AG10803 (cell line): ENCODE measurements around the gene SYNDIG1.

Source experiments
- DNase-seq: peaks from one replicate; pipeline ENCODE4 v3.0.0; 2010; ENCODE audit warnings: low read depth
- H3K4me3 ChIP-seq: 2 replicates; pipeline ENCODE4 v1.5.1; 2011; ENCODE audit warnings: mild to moderate bottlenecking, low read length, control low read depth
- CTCF ChIP-seq: conservative IDR thresholded peaks from 2 replicates; pipeline ENCODE4 v1.5.1; 2011; ENCODE audit warnings: mild to moderate bottlenecking, low read length, control low read depth, inconsistent platforms

SYNDIG1 gene

DNA sequence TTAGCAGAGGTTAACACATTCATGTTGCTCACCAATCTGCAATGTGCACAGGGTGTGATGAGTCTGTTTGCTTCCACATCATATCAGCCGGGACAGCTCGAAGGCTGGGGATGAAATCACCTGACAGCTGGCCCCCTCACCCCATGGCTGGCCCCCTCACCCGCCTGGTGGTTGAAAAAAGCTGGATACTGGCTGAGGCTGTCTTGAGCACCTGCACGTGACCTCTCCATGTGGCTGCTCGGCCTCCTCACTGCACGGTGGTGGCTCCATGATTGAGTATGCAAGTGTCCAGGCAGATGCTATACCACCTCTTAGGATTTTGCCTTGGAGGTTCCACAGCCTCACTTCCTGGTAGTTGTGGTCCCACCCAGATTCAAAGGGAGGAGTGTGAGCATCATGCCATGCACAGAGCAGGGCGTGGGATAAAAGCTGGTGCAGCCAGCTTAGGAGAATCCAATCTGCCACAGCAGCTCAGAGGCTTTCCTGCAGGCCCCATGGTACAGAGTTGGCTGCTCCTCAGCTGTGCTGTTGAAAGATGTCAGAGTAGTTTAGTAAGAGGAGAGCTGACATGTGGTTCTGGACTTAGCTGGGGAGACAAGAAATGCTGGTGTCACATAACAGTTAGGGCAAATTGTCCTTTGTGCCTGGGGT is 29.6 kb upstream of the SYNDIG1 start:
- no peak overlapping the region for H3K4me3 ChIP-seq
- no peak for DNase-seq
- no peak for TF ChIP-seq CTCF

- TF ChIP-seq CTCF, result no peak
- DNase-seq, result no peak
- H3K4me3 ChIP-seq, result no peak overlapping the region
Measured at GRCh38 chr20:24441661-24442060, 27.8 kb upstream of the SYNDIG1 start.

DNA sequence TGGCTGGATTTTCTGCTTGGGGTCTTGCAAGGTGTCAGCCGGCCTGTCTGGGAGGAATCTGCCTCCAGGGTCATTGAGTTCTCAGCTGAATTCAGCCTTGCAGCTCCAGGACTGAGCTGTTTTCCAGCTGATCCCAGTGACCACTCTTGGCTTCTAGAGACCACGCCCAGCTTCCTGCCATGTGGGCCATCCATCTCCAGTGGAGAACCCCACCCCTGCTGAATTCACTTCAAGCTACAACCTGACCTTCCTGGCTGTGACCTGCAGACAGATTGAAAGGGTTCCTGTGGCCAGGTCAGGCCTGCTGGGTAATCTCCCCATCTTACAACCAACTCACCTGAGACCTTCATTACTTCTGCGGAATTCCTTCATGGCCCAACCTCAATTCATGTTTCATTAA is 26.5 kb upstream of the SYNDIG1 start:
- no peak for TF ChIP-seq CTCF
- no peak for DNase-seq
- H3K4me3 ChIP-seq, result no peak overlapping the region

DNA sequence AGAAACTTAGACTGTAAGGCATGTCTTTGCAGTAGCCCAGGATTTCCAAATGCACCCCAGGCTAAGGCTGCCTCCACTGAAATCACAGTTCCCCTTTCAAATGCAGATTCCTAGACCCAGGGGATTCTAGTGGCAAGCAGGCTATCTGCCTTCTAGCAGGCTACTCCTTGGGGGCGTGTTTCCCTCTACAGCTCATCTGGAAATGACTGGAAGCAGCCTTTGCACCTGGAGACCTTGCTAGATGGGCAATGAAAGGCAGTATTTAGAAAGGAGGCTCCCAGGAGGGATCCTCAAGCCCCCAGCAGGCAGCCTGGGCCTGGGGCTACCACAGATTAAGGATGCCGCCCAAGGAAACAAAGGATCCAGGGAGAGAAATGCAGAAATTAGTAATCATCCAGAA is 26.0 kb upstream of the SYNDIG1 start:
- H3K4me3 ChIP-seq, result no peak overlapping the region
- DNase-seq, result no peak
- TF ChIP-seq CTCF, result no peak

DNA sequence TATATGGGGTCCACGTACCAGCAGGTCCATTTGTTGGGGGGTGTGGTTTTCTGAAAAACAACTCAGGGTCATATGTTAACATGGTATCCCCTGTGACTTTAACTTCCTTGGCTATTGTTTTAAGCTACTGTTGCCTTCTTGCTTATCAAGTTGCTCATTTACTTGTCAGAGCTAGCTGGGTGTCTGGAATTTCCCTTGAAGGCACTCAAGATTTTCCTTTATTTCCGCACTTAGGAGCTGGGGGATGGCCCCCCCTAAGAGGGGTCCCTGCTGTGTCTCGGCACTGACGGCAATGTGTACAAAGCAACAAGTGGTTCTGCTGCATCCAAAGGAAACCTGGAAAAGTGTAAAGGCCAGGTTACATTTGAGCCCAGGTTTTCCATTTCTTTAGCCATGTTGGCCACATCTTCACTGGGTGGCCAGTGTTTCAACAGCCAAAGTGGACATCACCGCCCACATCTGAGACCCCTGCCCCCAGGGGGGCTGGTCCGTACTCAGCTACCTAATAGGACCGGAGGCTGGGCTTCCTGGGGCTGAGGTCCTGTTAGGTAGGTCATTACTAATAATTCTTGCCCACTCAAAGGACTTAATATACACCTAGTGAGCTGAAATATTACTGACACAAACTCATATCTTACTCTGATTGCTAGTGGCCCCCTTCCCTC is 24.8 kb upstream of the SYNDIG1 start:
- DNase-seq, result no peak
- no peak for TF ChIP-seq CTCF
- no peak overlapping the region for H3K4me3 ChIP-seq

DNA sequence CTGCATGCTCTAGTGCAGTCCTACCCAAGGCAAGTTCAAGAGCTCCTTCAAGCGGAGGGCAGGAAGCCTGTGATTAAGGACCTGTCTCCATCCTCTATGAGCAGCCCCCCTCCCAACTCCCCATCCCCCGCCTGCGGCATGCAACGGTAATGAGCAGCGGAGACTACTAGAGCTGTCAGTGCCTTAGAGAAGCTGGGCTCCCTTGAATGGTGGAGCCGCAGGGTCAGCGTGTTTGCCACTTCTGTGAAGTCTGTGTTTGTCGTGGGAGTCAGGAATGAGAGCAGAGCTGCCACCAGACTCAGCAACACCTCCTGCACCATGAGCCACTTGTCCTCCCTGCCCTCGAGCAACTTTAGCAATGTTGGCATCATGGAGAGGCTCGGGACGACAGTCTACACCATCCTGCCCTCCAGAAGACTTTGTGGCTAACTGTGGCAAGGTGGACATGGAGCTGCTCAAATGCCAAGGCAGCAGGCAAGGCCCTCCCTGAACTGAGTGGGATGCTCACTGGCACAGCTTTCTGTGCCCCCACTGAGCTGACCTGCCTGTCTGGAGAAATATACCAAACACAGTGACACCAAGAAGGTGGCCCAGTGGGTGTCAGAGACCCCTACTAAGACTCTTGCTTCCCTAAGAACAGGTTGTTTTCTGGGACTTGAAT is 23.8 kb upstream of the SYNDIG1 start:
- no peak for DNase-seq
- H3K4me3 ChIP-seq, result no peak overlapping the region
- TF ChIP-seq CTCF, result no peak

GRCh38 chr20:24446811-24447210 is 22.6 kb upstream of the SYNDIG1 start:
- TF ChIP-seq CTCF, result no peak
- no peak for DNase-seq
- H3K4me3 ChIP-seq, result no peak overlapping the region
